Right ventricle myocardium superior (tissue), 1 donor: Measurements from ENCODE around the gene S1PR3. TPM values are rescaled to one million over a fixed set of nuclear protein-coding genes. Genes with fewer than 3 reads are reported as not detected.
A peak's percentile ranks its signal among the peaks of the same experiment; 100 is the strongest.

Experiments used
- ATAC-seq: fragments of 200-7000 bp; cut with Tn5 transposase; one replicate; pipeline ENCODE4 v1.9.1; 2020; ENCODE audit warnings: mild to moderate bottlenecking; ENCODE audit not compliant: poor library complexity
- DNase-seq: peaks from one replicate; pipeline ENCODE4 v3.0.0-alpha.2; 2020
- intact Hi-C: fragments of 100-400 bp; cut with DNase I; formaldehyde crosslinking; loops from one replicate; pipeline ENCODE4 v1.11.2; 2022
- total RNA-seq: library from RNA; stranded (reverse); fragmentation: NEBNext Ultra II Directional; extraction: Animal tissue kit (Norgen Biotek cat#: 25700); gene quantifications from one replicate; pipeline ENCODE4 v1.2.1, GENCODE V29; 2021
- donor health status: DM: no; HTN: yes; CAD: no; lungs with severe emphysema.

Gene S1PR3
- total RNA-seq, 1 donor from 2014 or later, result 28.2 TPM

DNA sequence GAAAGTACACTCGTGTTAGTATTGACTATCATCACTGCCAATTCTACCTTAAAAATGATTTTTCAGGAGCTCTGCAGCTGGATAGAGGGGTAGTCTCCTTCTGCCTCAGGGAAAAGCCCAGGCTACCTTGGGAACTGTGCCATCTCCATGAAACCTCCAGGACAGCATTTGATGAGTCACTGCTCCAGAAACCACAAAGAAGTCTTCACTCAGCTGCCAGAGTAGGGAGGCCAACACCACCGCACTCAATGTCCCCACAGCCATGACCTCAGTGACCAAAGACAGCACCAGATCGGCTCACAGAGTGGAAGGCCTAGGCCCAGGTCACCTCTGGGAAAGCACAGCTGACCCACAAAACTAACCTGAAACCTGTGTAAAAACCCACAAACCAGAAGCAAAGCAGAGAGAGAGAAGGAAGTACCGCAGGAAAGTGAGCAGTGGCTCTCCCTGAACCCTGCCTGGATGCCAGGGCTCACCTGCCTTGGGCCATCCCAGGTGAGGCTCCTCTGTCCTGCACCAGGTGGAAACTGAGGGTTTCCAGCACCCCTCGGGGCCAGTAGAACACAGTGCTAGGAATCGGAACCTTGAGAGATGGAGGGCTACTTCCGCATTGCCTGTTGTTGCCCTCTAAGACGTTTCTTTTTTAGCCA, 30.0 kb downstream of the S1PR3 start:
- intact Hi-C loops, result no loop called here
- ATAC-seq (peak; percentile 61), DNase-seq (peak; percentile 49)

- DNase-seq, result peak; percentile 52
- intact Hi-C loops, result no loop called here
Measured at GRCh38 chr9:89022001-89022759, 30.9 kb downstream of the S1PR3 start.

GRCh38 chr9:89022902-89023301, 31.6 kb downstream of the S1PR3 start:
- intact Hi-C loops, result no loop called here
- peak; percentile 64 for ATAC-seq
- DNase-seq, result no peak

More at GRCh38 chr9:89022001-89022759, 30.9 kb downstream of the S1PR3 start:
- ATAC-seq, result peak; percentile 72

- DNase-seq (no peak), ATAC-seq (no peak)
- intact Hi-C loops, result no loop called here
Measured at GRCh38 chr9:89023740-89024139, 32.5 kb downstream of the S1PR3 start.

- intact Hi-C loops, result no loop called here
- DNase-seq (no peak), ATAC-seq (no peak)
Measured at GRCh38 chr9:89024727-89025126, 33.5 kb downstream of the S1PR3 start.

GRCh38 chr9:89025553-89025952, 34.3 kb downstream of the S1PR3 start:
- intact Hi-C loops, result no loop called here
- ATAC-seq (no peak), DNase-seq (no peak)

DNA sequence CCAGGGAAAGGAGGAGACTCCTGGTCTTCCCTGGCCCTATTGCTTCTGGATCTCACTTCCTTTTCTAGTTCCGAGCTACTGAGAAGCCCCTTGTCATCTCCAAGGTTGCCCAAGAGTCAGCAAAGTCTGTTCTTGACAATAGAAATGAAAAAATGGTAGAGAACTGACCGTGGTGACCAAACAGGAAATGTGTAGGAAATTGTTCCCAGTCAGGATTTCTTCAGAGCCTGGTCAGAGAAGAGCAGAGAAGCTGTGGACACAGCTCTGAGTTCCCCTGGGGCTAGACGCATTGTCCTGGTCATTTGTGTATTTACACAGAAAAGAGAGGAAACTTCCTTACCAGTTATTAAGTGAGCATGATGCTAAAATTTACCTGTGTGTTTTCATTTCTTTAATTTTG, 35.6 kb downstream of the S1PR3 start:
- DNase-seq (no peak), ATAC-seq (no peak)
- intact Hi-C loops, result no loop called here

DNA sequence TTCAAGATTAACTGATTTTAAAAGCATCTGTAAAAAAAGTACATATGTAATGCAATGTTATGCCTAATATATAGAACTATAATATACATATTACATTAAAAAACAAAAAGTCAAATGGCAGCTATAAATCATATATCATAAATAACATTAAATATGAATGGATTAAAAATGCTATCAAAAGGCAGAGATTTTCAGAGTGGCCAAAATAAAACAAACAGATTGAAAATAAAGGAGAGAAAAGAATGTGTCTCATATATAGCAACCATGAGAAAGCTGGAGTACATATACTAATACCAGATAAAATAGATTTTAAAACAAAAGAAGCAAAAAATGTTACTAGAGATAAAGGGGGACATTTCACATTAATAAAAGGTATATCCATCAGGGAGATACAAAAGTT, 38.5 kb downstream of the S1PR3 start:
- ATAC-seq, result no peak
- no peak for DNase-seq
- intact Hi-C loops, result no loop called here

GRCh38 chr9:89032173-89032572, 40.9 kb downstream of the S1PR3 start:
- ATAC-seq (no peak), DNase-seq (no peak)
- intact Hi-C loops, result no loop called here

DNA sequence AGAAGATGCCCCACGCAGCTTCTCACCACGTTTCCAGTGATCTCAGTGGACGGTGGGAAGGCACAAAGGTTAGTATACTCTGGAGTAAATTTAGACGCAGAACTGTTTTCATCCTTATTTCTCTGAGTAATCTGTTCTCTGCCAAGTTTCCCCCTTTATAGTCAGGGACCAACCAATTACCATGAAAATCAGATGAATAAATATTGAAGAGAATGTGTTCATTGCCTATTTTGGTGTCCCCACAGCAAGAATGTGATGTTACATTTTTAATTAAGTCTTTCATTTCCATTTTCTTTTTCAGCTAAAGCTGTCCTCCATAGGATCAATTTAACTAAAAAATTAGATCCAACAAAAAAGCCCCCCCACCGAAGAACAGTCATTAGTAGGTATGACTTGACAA, 41.4 kb downstream of the S1PR3 start:
- intact Hi-C loops, result no loop called here
- DNase-seq, result no peak
- no peak for ATAC-seq

GRCh38 chr9:89036383-89036782, 45.1 kb downstream of the S1PR3 start:
- ATAC-seq (peak; percentile 43), DNase-seq (no peak)
- intact Hi-C loops, result no loop called here

DNA sequence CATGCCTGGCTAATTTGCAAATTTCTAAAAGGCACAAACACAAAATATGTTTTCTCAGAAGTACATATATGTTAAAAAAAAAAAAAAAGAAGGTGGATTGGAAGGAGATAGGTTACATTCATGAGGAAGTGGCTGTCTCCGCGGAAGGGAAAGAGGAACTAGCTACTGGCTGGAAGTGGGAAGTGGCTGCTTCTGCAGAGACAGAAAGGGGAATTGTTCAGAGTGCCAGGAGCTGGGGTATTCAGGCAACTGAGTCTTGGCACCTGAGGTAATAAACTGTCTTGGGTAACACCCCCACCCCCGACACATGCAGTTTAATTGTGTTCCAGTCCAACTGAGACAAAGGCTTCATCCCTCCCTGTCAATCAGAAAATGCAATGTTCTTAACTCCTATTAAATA, 45.6 kb downstream of the S1PR3 start:
- ATAC-seq (peak; percentile 64), DNase-seq (no peak)

GRCh38 chr9:89037346-89037745, 46.1 kb downstream of the S1PR3 start:
- intact Hi-C loops, result no loop called here
- ATAC-seq (no peak), DNase-seq (no peak)

More for the DNA sequence above, 45.6 kb downstream of the S1PR3 start:
- intact Hi-C loops, result no loop called here

- intact Hi-C loops, result no loop called here
Measured at GRCh38 chr9:89037891-89038290, 46.6 kb downstream of the S1PR3 start.

DNA sequence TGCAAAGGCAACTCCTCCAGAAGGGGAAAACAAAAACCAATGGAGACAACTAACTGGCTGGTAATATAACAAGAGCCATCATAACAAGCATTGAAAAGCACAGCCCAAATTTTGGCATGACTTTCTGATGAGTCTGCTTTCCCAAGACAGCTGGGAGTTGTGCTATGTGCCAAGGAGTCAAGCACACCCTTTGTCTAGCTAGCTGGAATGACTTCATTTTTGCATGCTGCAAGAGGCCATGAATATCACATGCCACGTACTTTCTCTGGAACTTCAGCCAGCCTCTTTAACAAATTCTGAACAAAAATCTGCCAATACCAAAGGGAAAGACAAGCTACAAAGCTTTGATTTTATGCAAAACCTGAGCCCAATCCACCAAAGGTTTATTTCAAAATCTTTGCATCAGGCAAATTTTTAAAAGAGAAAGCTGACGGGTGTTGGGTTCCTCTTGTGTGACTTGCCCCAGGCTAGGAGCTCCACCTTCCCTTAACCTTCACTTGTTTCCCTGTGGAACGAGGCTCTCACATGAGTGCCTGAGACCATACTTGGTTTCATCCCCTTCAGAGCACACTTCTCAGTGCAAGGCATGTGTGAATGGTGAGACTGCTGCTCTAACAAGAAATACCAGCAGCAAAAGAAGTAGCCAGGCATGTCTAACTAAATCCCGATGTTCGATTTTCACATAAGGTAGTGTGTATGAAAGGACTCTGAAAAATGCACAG, 47.3 kb downstream of the S1PR3 start:
- ATAC-seq, result peak; percentile 87
- intact Hi-C loops, result no loop called here

More at GRCh38 chr9:89037891-89038290, 46.6 kb downstream of the S1PR3 start:
- ATAC-seq (no peak), DNase-seq (no peak)

DNA sequence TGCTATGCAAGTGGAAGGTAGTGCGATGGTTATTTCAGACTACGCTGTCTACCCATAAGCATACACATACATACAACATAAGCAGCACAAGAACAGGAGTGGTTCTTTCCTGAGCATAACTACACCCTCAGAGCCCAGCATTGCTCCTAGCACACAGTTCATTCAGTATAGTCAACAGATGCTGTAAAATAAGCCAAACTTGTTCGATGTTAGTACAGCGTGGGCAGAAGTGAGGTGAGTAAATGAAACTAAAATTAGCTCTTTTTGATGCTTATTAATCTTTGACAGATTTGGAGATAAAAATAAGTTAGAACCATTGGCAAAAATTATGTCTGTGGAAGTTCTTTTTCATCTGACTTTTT, 47.8 kb downstream of the S1PR3 start:
- no peak for ATAC-seq
- intact Hi-C loops, result no loop called here
- DNase-seq, result no peak

More for the DNA sequence above, 47.3 kb downstream of the S1PR3 start:
- no peak for DNase-seq

GRCh38 chr9:89039664-89040063, 48.4 kb downstream of the S1PR3 start:
- intact Hi-C loops, result no loop called here
- no peak for ATAC-seq

GRCh38 chr9:89042984-89043383, 51.7 kb downstream of the S1PR3 start:
- intact Hi-C loops, result no loop called here
- DNase-seq, result no peak
- ATAC-seq, result no peak

More at GRCh38 chr9:89039664-89040063, 48.4 kb downstream of the S1PR3 start:
- no peak for DNase-seq

DNA sequence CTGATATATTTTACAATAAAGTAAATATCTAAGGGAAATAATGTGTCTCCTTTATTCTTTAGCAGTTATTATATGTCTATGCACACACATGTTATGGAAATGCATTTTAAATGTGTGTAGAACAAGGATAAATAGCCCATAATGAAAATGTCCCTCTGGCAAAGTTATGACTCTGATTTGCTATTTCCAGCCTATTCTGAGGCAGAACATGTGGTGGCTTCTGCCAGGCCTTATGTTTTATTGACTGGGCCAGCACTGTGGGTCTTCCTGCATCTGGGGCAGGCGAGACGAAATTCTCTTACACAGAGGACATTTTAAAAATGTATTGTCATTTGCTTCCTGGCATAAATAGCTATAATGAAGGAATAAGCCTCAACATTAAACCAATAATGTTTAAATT, 52.8 kb downstream of the S1PR3 start:
- ATAC-seq (no peak), DNase-seq (no peak)
- intact Hi-C loops, result no loop called here

- intact Hi-C loops, result no loop called here
Measured at GRCh38 chr9:89044881-89045280, 53.6 kb downstream of the S1PR3 start.

More at GRCh38 chr9:89044881-89045280, 53.6 kb downstream of the S1PR3 start:
- DNase-seq (no peak), ATAC-seq (no peak)
